Spinal cord (tissue), 10 donors: ENCODE measurements around the gene PIP5K1B. TPM values are rescaled to one million over a fixed set of nuclear protein-coding genes. Genes with fewer than 3 reads are reported as not detected.

Experiments
- DNase-seq, 6 donors: peaks; one replicate each; pipeline versions ENCODE4 v3.0.0 to v3.0.0-alpha.2; 2013 to 2015; ENCODE audit warnings: low spot score in 6 of 6, low read depth in 4 of 6
- H3K27ac ChIP-seq: one replicate; pipeline ENCODE4 v1.5.1; 2013; ENCODE audit warnings: low read depth, low read length, control low read depth
- H3K27me3 ChIP-seq: one replicate; pipeline ENCODE4 v1.6.1; 2013; ENCODE audit warnings: low read length; ENCODE audit not compliant: control insufficient read depth, insufficient read depth
- H3K36me3 ChIP-seq: one replicate; pipeline ENCODE4 v1.6.1; 2013; ENCODE audit warnings: low read length; ENCODE audit not compliant: control insufficient read depth, insufficient read depth
- H3K4me1 ChIP-seq: one replicate; pipeline ENCODE4 v1.6.1; 2013; ENCODE audit warnings: low read length; ENCODE audit not compliant: control insufficient read depth, insufficient read depth
- H3K4me3 ChIP-seq: one replicate; pipeline ENCODE4 v1.5.1; 2013; ENCODE audit warnings: low read depth, low read length, control low read depth
- H3K9me3 ChIP-seq: one replicate; pipeline ENCODE4 v1.6.1; 2013; ENCODE audit warnings: low read length; ENCODE audit not compliant: control insufficient read depth, insufficient read depth
- WGBS: methylation state at CpG from one replicate; pipeline ENCODE4 v1.1.5; 2013; ENCODE audit warnings: missing lambda C conversion rate; ENCODE audit not compliant: insufficient coverage; 5-methylcytosine and 5-hydroxymethylcytosine counted together
- polyA plus RNA-seq, 2 donors: library from polyadenylated mRNA; unstranded; fragments of 120-200 nt; gene quantifications; one replicate each; pipeline ENCODE4 v1.2.1, GENCODE V29; 2013; ENCODE audit not compliant: insufficient read length in 2 of 2
- total RNA-seq, 2 donors: library from RNA; depleted of rRNA in 1 of 2; stranded (reverse); fragments of 120-200 nt in 1 of 2; fragments of >200 nt in 1 of 2; gene quantifications; one replicate each; pipeline versions ENCODE4 v1.2.3 to v1.2.4, GENCODE V29; 2013 to 2014
- donor health status: healthy.

PIP5K1B gene
- total and polyA plus RNA-seq, 4 donors, result 7.5 to 19.9 (median 12.7) TPM

GRCh38 chr9:68941780-68942459 lies 236.9 kb downstream of the PIP5K1B start:
- Histone ChIP-seq H3K36me3 (no peaks in the 10 kb centered on the region), H3K9me3 (no peaks in the 10 kb centered on the region), H3K27ac (no peak overlapping the region), H3K4me1 (no peaks in the 10 kb centered on the region), H3K4me3 (no peak overlapping the region), H3K27me3 (no peaks in the 10 kb centered on the region)
- WGBS, result 79% methylated on average over 2 of the region's 7 CpGs
- DNase-seq, result no peak

- Histone ChIP-seq H3K27me3 (no peaks in the 10 kb centered on the region), H3K36me3 (no peaks in the 10 kb centered on the region), H3K27ac (no peak overlapping the region), H3K9me3 (no peaks in the 10 kb centered on the region), H3K4me1 (no peaks in the 10 kb centered on the region), H3K4me3 (no peak overlapping the region)
- DNase-seq, result no peak
- 93% methylated on average over 3 of the region's 3 CpGs for WGBS
Observed at GRCh38 chr9:68942790-68943189, 237.8 kb downstream of the PIP5K1B start.

- H3K36me3 ChIP-seq, result no peaks in the 10 kb centered on the region
- DNase-seq, result no peak
- H3K4me1 ChIP-seq, result no peaks in the 10 kb centered on the region
- no peak overlapping the region for H3K27ac ChIP-seq
- no peaks in the 10 kb centered on the region for H3K9me3 ChIP-seq
- no peaks in the 10 kb centered on the region for H3K27me3 ChIP-seq
- WGBS, result 81% methylated on average over 4 of the region's 4 CpGs
- no peak overlapping the region for H3K4me3 ChIP-seq
Observed at GRCh38 chr9:68947015-68947414, 242.0 kb downstream of the PIP5K1B start.

GRCh38 chr9:68947842-68948569 lies 243.0 kb downstream of the PIP5K1B start:
- H3K9me3 ChIP-seq, result no peaks in the 10 kb centered on the region
- no peak overlapping the region for H3K4me3 ChIP-seq
- H3K27me3 ChIP-seq, result no peaks in the 10 kb centered on the region
- no peaks in the 10 kb centered on the region for H3K36me3 ChIP-seq
- no peak overlapping the region for H3K27ac ChIP-seq
- 100% methylated on average over 1 of the region's 3 CpGs for WGBS
- H3K4me1 ChIP-seq, result no peaks in the 10 kb centered on the region
- no peak for DNase-seq

GRCh38 chr9:68949271-68950000 lies 244.4 kb downstream of the PIP5K1B start:
- Histone ChIP-seq H3K9me3 (no peaks in the 10 kb centered on the region), H3K4me3 (no peak overlapping the region), H3K27ac (no peak overlapping the region), H3K27me3 (no peaks in the 10 kb centered on the region), H3K36me3 (no peaks in the 10 kb centered on the region), H3K4me1 (no peaks in the 10 kb centered on the region)
- 39% methylated on average over 11 of the region's 13 CpGs for WGBS
- DNase-seq, result peak in 2 of 6 donors; percentile 37 to 41

GRCh38 chr9:68950188-68950587 lies 245.1 kb downstream of the PIP5K1B start:
- H3K36me3 ChIP-seq, result no peaks in the 10 kb centered on the region
- no peaks in the 10 kb centered on the region for H3K4me1 ChIP-seq
- H3K4me3 ChIP-seq, result no peak overlapping the region
- no peak overlapping the region for H3K27ac ChIP-seq
- H3K27me3 ChIP-seq, result no peaks in the 10 kb centered on the region
- no peak for DNase-seq
- no peaks in the 10 kb centered on the region for H3K9me3 ChIP-seq
- 61% methylated on average over 4 of the region's 4 CpGs for WGBS

- Histone ChIP-seq H3K4me3 (no peak overlapping the region), H3K27me3 (no peaks in the 10 kb centered on the region), H3K36me3 (no peaks in the 10 kb centered on the region), H3K9me3 (no peaks in the 10 kb centered on the region), H3K4me1 (no peaks in the 10 kb centered on the region), H3K27ac (no peak overlapping the region)
- no CpG with 5 or more reads among the region's 2 CpGs for WGBS
- DNase-seq, result no peak
Observed at GRCh38 chr9:68950689-68951088, 245.6 kb downstream of the PIP5K1B start.

- WGBS, result 100% methylated on average over 2 of the region's 8 CpGs
Observed at GRCh38 chr9:68951879-68952659, 247.0 kb downstream of the PIP5K1B start.

GRCh38 chr9:68953771-68954170 lies 248.7 kb downstream of the PIP5K1B start:
- no peaks in the 10 kb centered on the region for H3K9me3 ChIP-seq
- H3K36me3 ChIP-seq, result no peaks in the 10 kb centered on the region
- no peak overlapping the region for H3K27ac ChIP-seq
- DNase-seq, result peak in 1 of 6 donors; percentile 30
- no peak overlapping the region for H3K4me3 ChIP-seq
- H3K4me1 ChIP-seq, result no peaks in the 10 kb centered on the region
- H3K27me3 ChIP-seq, result no peaks in the 10 kb centered on the region
- no CpG with 5 or more reads among the region's 1 CpG for WGBS

More at GRCh38 chr9:68951879-68952659, 247.0 kb downstream of the PIP5K1B start:
- H3K36me3 ChIP-seq, result no peaks in the 10 kb centered on the region
- H3K4me1 ChIP-seq, result no peaks in the 10 kb centered on the region
- H3K4me3 ChIP-seq, result no peak overlapping the region
- no peak for DNase-seq
- no peaks in the 10 kb centered on the region for H3K27me3 ChIP-seq
- no peaks in the 10 kb centered on the region for H3K9me3 ChIP-seq
- no peak overlapping the region for H3K27ac ChIP-seq
